ENCODE results near the gene GABPB2. TPM values are rescaled to one million over a fixed set of nuclear protein-coding genes. Genes with fewer than 3 reads are reported as not detected.

Gene GABPB2
- total RNA-seq, 1 experiment from 2014 or later, result 12.5 TPM

- Histone ChIP-seq H3K4me3 (ENCODE audit: low read depth, low read length, poor library complexity, severe bottlenecking) (no peak overlapping the region), H3K4me1 (ENCODE audit: insufficient read depth, low read length, poor library complexity, severe bottlenecking) (peaks cover 6% of the 10 kb centered on the region), H3K27ac (ENCODE audit: low read depth, low read length, poor library complexity, severe bottlenecking) (no peak overlapping the region), H3K36me3 (ENCODE audit: insufficient read depth, low read length, poor library complexity, severe bottlenecking) (peaks cover 28% of the 10 kb centered on the region), H3K27me3 (replicated peaks; ENCODE audit: insufficient read depth, low read depth, low read length, poor library complexity) (no peaks in the 10 kb centered on the region), H3K9me3 (ENCODE audit: low read depth, low read length, poor library complexity, severe bottlenecking) (no peaks in the 10 kb centered on the region)
- ChIA-PET POLR2A (ENCODE audit: low non-redundant PET) (interaction anchor here (0.6 kb wide), 1 partner anchor 36 kb away, joined by 9 read pairs; no protein-coding TSS in a partner anchor), CTCF (interaction anchor here (0.6 to 0.7 kb wide), 3 partner anchors 33 to 906 kb away, joined by 6 to 10 read pairs (median 7); partner anchors contain the start of gene CDC42SE1)
- TF ChIP-seq CTCF (conservative IDR thresholded peaks at IDR 0.05; ENCODE audit: low read depth, low read length), result no peak
- no peak for TF ChIP-seq EZH2 (IDR thresholded peaks at IDR 0.05; ENCODE audit: borderline replicate concordance, low read depth, low read length, poor library complexity, severe bottlenecking)
- intact Hi-C loops (cut with micrococcal nuclease; ENCODE audit: unreplicated experiment), result loop anchor here (10.0 kb wide), 1 partner anchor 128 kb away; the partner anchor contains the start of gene TNFAIP8L2
- BruUV-seq (replicated peaks), result no TSS peak
- DNase-seq (ENCODE audit: low spot score), result no peak
These were observed 44.1 kb upstream of the GABPB2 start for GRCh38 chr1:151026460-151026859.

- TF ChIP-seq EZH2 (IDR thresholded peaks at IDR 0.05; ENCODE audit: borderline replicate concordance, low read depth, low read length, poor library complexity, severe bottlenecking) (no peak), CTCF (conservative IDR thresholded peaks at IDR 0.05; ENCODE audit: low read depth, low read length) (no peak)
- Histone ChIP-seq H3K4me3 (ENCODE audit: low read depth, low read length, poor library complexity, severe bottlenecking) (no peak overlapping the region), H3K36me3 (ENCODE audit: insufficient read depth, low read length, poor library complexity, severe bottlenecking) (peaks cover 34% of the 10 kb centered on the region), H3K4me1 (ENCODE audit: insufficient read depth, low read length, poor library complexity, severe bottlenecking) (no peaks in the 10 kb centered on the region), H3K9me3 (ENCODE audit: low read depth, low read length, poor library complexity, severe bottlenecking) (no peaks in the 10 kb centered on the region), H3K27me3 (replicated peaks; ENCODE audit: insufficient read depth, low read depth, low read length, poor library complexity) (no peaks in the 10 kb centered on the region), H3K27ac (ENCODE audit: low read depth, low read length, poor library complexity, severe bottlenecking) (no peak overlapping the region)
- POLR2A ChIA-PET (ENCODE audit: low non-redundant PET), result no interaction called here
- CTCF ChIA-PET, result no interaction called here
- no TSS peak for BruUV-seq (replicated peaks)
- DNase-seq (ENCODE audit: low spot score), result no peak
- intact Hi-C loops (cut with micrococcal nuclease; ENCODE audit: unreplicated experiment), result no loop called here
These were observed 38.4 kb upstream of the GABPB2 start for GRCh38 chr1:151032164-151032563.

GRCh38 chr1:151035167-151035566 is 35.4 kb upstream of the GABPB2 start:
- Histone ChIP-seq H3K9me3 (ENCODE audit: low read depth, low read length, poor library complexity, severe bottlenecking) (no peaks in the 10 kb centered on the region), H3K4me1 (ENCODE audit: insufficient read depth, low read length, poor library complexity, severe bottlenecking) (no peaks in the 10 kb centered on the region), H3K27me3 (replicated peaks; ENCODE audit: insufficient read depth, low read depth, low read length, poor library complexity) (no peaks in the 10 kb centered on the region), H3K27ac (ENCODE audit: low read depth, low read length, poor library complexity, severe bottlenecking) (no peak overlapping the region), H3K36me3 (ENCODE audit: insufficient read depth, low read length, poor library complexity, severe bottlenecking) (peaks cover 17% of the 10 kb centered on the region), H3K4me3 (ENCODE audit: low read depth, low read length, poor library complexity, severe bottlenecking) (no peak overlapping the region)
- TF ChIP-seq CTCF (conservative IDR thresholded peaks at IDR 0.05; ENCODE audit: low read depth, low read length), result no peak
- TF ChIP-seq EZH2 (IDR thresholded peaks at IDR 0.05; ENCODE audit: borderline replicate concordance, low read depth, low read length, poor library complexity, severe bottlenecking), result no peak
- DNase-seq (ENCODE audit: low spot score), result no peak
- no TSS peak for BruUV-seq (replicated peaks)
- ChIA-PET POLR2A (ENCODE audit: low non-redundant PET) (no interaction called here), CTCF (no interaction called here)
- intact Hi-C loops (cut with micrococcal nuclease; ENCODE audit: unreplicated experiment), result no loop called here
